HepG2 (cell line): ENCODE measurements around the gene TNFAIP8L2. TPM values are rescaled to one million over a fixed set of nuclear protein-coding genes. Genes with fewer than 3 reads are reported as not detected.

Source experiments
- ARID3A ChIP-seq: IDR thresholded peaks from 2 replicates; pipeline ENCODE4 v1.6.1; 2012; ENCODE audit warnings: low read depth, low read length, improper control_type of control experiment
- HMGA1 ChIP-seq: sonication (generic); formaldehyde crosslinking; conservative IDR thresholded peaks from 2 replicates; pipeline ENCODE4 v1.4.0; 2020; ENCODE audit warnings: missing genetic modification reagents
- IKZF4 ChIP-seq: sonication (generic); formaldehyde crosslinking; IDR thresholded peaks from 2 replicates; pipeline ENCODE4 v1.5.1; 2020; ENCODE audit warnings: borderline replicate concordance, mild to moderate bottlenecking, low read depth, missing genetic modification reagents; ENCODE audit errors: not compliant biosample characterization
- JARID2 ChIP-seq: sonication (generic); formaldehyde crosslinking; IDR thresholded peaks from 2 replicates; pipeline ENCODE4 v1.8.1; 2023; ENCODE audit warnings: missing genetic modification reagents, inconsistent platforms; ENCODE audit not compliant: insufficient replicate concordance
- KLF13 ChIP-seq: sonication (generic); formaldehyde crosslinking; IDR thresholded peaks from 2 replicates; pipeline ENCODE4 v1.4.0; 2020; ENCODE audit warnings: mild to moderate bottlenecking, missing genetic modification reagents
- MAFK ChIP-seq, 2 experiments: IDR thresholded peaks in 1 of 2; conservative IDR thresholded peaks in 1 of 2; 2 replicates each; pipeline ENCODE4 v1.6.1; 2011; ENCODE audit warnings: improper control_type of control experiment in 2 of 2, low read length in 2 of 2
- MTF2 ChIP-seq: sonication (generic); formaldehyde crosslinking; IDR thresholded peaks from 2 replicates; pipeline ENCODE4 v1.5.0; 2020; ENCODE audit warnings: missing genetic modification reagents, borderline replicate concordance
- MXD3 ChIP-seq: IDR thresholded peaks from 2 replicates; pipeline ENCODE4 v1.6.1; 2016; ENCODE audit warnings: mild to moderate bottlenecking, missing biosample characterization, missing genetic modification reagents
- RNF219 ChIP-seq: sonication (generic); formaldehyde crosslinking; IDR thresholded peaks from 2 replicates; pipeline ENCODE4 v1.5.0; 2020; ENCODE audit warnings: mild to moderate bottlenecking, missing genetic modification reagents
- SCMH1 ChIP-seq: sonication (generic); formaldehyde crosslinking; IDR thresholded peaks from 2 replicates; pipeline ENCODE4 v1.9.0; 2021; ENCODE audit warnings: missing genetic modification reagents, mild to moderate bottlenecking, borderline replicate concordance
- SMAD3 ChIP-seq: sonication (generic); formaldehyde crosslinking; IDR thresholded peaks from 2 replicates; pipeline ENCODE4 v1.4.0; 2020; ENCODE audit warnings: missing genetic modification reagents
- ZNF280B ChIP-seq: sonication (generic); formaldehyde crosslinking; IDR thresholded peaks from 2 replicates; pipeline ENCODE4 v1.5.0; 2020; ENCODE audit warnings: missing genetic modification reagents, mild to moderate bottlenecking, borderline replicate concordance
- ZNF468 ChIP-seq: sonication (generic); formaldehyde crosslinking; IDR thresholded peaks from 2 replicates; pipeline ENCODE4 v1.8.0; 2022; ENCODE audit warnings: mild to moderate bottlenecking, moderate library complexity, missing genetic modification reagents
- ZNF530 ChIP-seq: sonication (generic); formaldehyde crosslinking; IDR thresholded peaks from 2 replicates; pipeline ENCODE4 v1.5.0; 2020; ENCODE audit warnings: low read depth, mild to moderate bottlenecking, missing genetic modification reagents
- ZNF746 ChIP-seq: sonication (generic); formaldehyde crosslinking; IDR thresholded peaks from 2 replicates; pipeline ENCODE4 v1.8.0; 2022; ENCODE audit warnings: mild to moderate bottlenecking, missing genetic modification reagents
- ZNF800 ChIP-seq: sonication (generic); formaldehyde crosslinking; IDR thresholded peaks from 2 replicates; pipeline ENCODE4 v1.4.0; 2020; ENCODE audit warnings: missing genetic modification reagents
- ZZZ3 ChIP-seq: sonication (generic); formaldehyde crosslinking; IDR thresholded peaks from 2 replicates; pipeline ENCODE4 v1.4.0; 2020; ENCODE audit warnings: missing genetic modification reagents, mild to moderate bottlenecking, borderline replicate concordance
- polyA plus RNA-seq, 8 experiments: library from polyadenylated mRNA; depleted of rRNA in 3 of 8; stranded (reverse) in 7 of 8; unstranded in 1 of 8; fragments of >200 nt; fragmentation: Illumina TruSeq in 4 of 8; extraction: Trizol in 4 of 8; gene quantifications; 2 replicates each; pipeline versions ENCODE4 v1.2.1 to v1.2.3, GENCODE V29; 2011 to 2016; ENCODE audit warnings: low read depth in 4 of 8, missing spikeins in 1 of 8, mixed read lengths in 1 of 8; ENCODE audit not compliant: insufficient read depth in 1 of 8
- total RNA-seq, 5 experiments: library from RNA; depleted of rRNA; stranded (reverse); fragments of >200 nt; fragmentation: Illumina TruSeq; extraction: Trizol; gene quantifications; 2 replicates each; pipeline ENCODE4 v1.2.3, GENCODE V29; 2016; ENCODE audit warnings: low read depth in 1 of 5
- TF ChIP-seq, protein P1 (sequence below): sonication (generic); formaldehyde crosslinking; IDR thresholded peaks from 2 replicates; pipeline ENCODE4 v1.5.0; 2020; ENCODE audit warnings: missing genetic modification reagents

TNFAIP8L2 gene
- total and polyA plus RNA-seq, 2 of the 13 experiments (the other 11 are each of a cell fraction or from before 2014, with no cell fraction given) = not detected

GRCh38 chr1:151165738-151166504 is 9.5 kb downstream of the TNFAIP8L2 start, which contains the start of the genes LYSMD1 and SCNM1 (continued):
- TF ChIP-seq ZZZ3 (CRISPR knock-in tag) = peak; percentile 96; the same call in 1 of the 2 replicates
- TF ChIP-seq, protein P1, sequence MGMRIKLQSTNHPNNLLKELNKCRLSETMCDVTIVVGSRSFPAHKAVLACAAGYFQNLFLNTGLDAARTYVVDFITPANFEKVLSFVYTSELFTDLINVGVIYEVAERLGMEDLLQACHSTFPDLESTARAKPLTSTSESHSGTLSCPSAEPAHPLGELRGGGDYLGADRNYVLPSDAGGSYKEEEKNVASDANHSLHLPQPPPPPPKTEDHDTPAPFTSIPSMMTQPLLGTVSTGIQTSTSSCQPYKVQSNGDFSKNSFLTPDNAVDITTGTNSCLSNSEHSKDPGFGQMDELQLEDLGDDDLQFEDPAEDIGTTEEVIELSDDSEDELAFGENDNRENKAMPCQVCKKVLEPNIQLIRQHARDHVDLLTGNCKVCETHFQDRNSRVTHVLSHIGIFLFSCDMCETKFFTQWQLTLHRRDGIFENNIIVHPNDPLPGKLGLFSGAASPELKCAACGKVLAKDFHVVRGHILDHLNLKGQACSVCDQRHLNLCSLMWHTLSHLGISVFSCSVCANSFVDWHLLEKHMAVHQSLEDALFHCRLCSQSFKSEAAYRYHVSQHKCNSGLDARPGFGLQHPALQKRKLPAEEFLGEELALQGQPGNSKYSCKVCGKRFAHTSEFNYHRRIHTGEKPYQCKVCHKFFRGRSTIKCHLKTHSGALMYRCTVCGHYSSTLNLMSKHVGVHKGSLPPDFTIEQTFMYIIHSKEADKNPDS (CRISPR knock-in tag) = no peak
- no peak for TF ChIP-seq ZNF746 (CRISPR knock-in tag)
- TF ChIP-seq SCMH1 (CRISPR knock-in tag) = no peak
- TF ChIP-seq MXD3 (CRISPR knock-in tag) = no peak
- no peak for TF ChIP-seq IKZF4 (CRISPR knock-in tag)
- 0 out of 2 replicates have a peak, but pooled peaks have one; percentile 18 for TF ChIP-seq ZNF280B
- no peak for TF ChIP-seq JARID2
- TF ChIP-seq MAFK (conservative IDR thresholded peaks at IDR 0.05 in 1 of 2, IDR thresholded peaks at IDR 0.05 in 1 of 2; ENCODE audit: low read length in 2 of 2) = no peak
- TF ChIP-seq SMAD3 (CRISPR knock-in tag) = peak; percentile 65; the same call in 1 of the 2 replicates
- TF ChIP-seq MTF2 (CRISPR knock-in tag) = no peak
- TF ChIP-seq HMGA1 = no peak
- no peak for TF ChIP-seq ZNF530 (CRISPR knock-in tag)
- TF ChIP-seq ZNF800 (CRISPR knock-in tag) = 0 out of 2 replicates have a peak, but pooled peaks have one; percentile 67
- TF ChIP-seq RNF219 (CRISPR knock-in tag) = no peak
- no peak for TF ChIP-seq ZNF468 (CRISPR knock-in tag)
- no peak for TF ChIP-seq KLF13 (CRISPR knock-in tag)
- peak; percentile 77 for TF ChIP-seq ARID3A
